OCI-LY7 (cell line): ENCODE data around the gene MARCHF9. TPM values are rescaled to one million over a fixed set of nuclear protein-coding genes. Genes with fewer than 3 reads are reported as not detected.

ENCODE experiments used
- BruUV-seq: library from RNA; stranded (reverse); fragments of 400-500 nt; replicated peaks from 2 replicates; lab custom pipeline; 2021; lab: Mats Ljungman, UMichigan
- CTCF ChIA-PET: fragments of 300-600 bp; sonication (Branson Sonifier 250); formaldehyde crosslinking; loops from one replicate; lab custom pipeline; 2022; ENCODE audit warnings: antibody characterized with exemption; ENCODE audit not compliant: unreplicated experiment; lab: Charles Lee
- POLR2A ChIA-PET: fragments of 300-600 bp; sonication (Branson Sonifier 250); formaldehyde crosslinking; loops from one replicate; lab custom pipeline; 2022; ENCODE audit warnings: antibody characterized with exemption; lab: Charles Lee
- DNase-seq: peaks from one replicate; pipeline ENCODE4 v3.0.0-alpha.2; 2015; ENCODE audit warnings: low spot score
- H2AFZ ChIP-seq: fragments of 200-600 bp; sonication (generic), shearing (Covaris generic); 2 replicates; pipeline ENCODE4 v1.6.1; 2014; ENCODE audit warnings: mild to moderate bottlenecking, antibody characterized with exemption, low read length, moderate library complexity
- H3K27ac ChIP-seq: fragments of 200-600 bp; sonication (generic); 2 replicates; pipeline ENCODE4 v1.5.1; 2014; ENCODE audit warnings: mixed run types, low read depth, mild to moderate bottlenecking, moderate library complexity, low read length, inconsistent platforms; ENCODE audit not compliant: poor library complexity, severe bottlenecking
- H3K36me3 ChIP-seq: fragments of 200-600 bp; sonication (generic); 2 replicates; pipeline ENCODE4 v1.6.1; 2014; ENCODE audit warnings: mild to moderate bottlenecking, antibody characterized with exemption, low read length, moderate library complexity, mixed read lengths; ENCODE audit not compliant: insufficient read depth
- H3K4me1 ChIP-seq: fragments of 200-600 bp; sonication (generic); 2 replicates; pipeline ENCODE4 v1.5.1; 2014; ENCODE audit warnings: mild to moderate bottlenecking, low read length; ENCODE audit not compliant: insufficient read depth, poor library complexity, severe bottlenecking
- H3K4me2 ChIP-seq: fragments of 200-600 bp; sonication (generic); 2 replicates; pipeline ENCODE4 v1.6.1; 2014; ENCODE audit warnings: mild to moderate bottlenecking, low read length
- H3K4me3 ChIP-seq: fragments of 200-600 bp; sonication (generic); 2 replicates; pipeline ENCODE4 v1.5.1; 2014; ENCODE audit warnings: mild to moderate bottlenecking, low read depth, low read length; ENCODE audit not compliant: poor library complexity, severe bottlenecking
- H3K79me2 ChIP-seq: fragments of 200-600 bp; sonication (generic); 2 replicates; pipeline ENCODE4 v1.6.1; 2016; ENCODE audit warnings: low read depth, mild to moderate bottlenecking, low read length, moderate library complexity, mixed read lengths; ENCODE audit not compliant: insufficient read depth
- H3K9me2 ChIP-seq: fragments of 200-600 bp; sonication (generic); 2 replicates; pipeline ENCODE4 v1.6.1; 2016; ENCODE audit warnings: mild to moderate bottlenecking, low read length, mixed read lengths; ENCODE audit not compliant: insufficient read depth
- H3K9me3 ChIP-seq: fragments of 200-600 bp; sonication (generic); 2 replicates; pipeline ENCODE4 v1.6.1; 2014; ENCODE audit warnings: mild to moderate bottlenecking, mixed run types, low read length, mixed read lengths
- H4K20me1 ChIP-seq: fragments of 200-600 bp; sonication (generic); 2 replicates; pipeline ENCODE4 v1.6.1; 2014; ENCODE audit warnings: mild to moderate bottlenecking, antibody characterized with exemption, low read length, moderate library complexity, mixed read lengths; ENCODE audit not compliant: insufficient read depth
- CTCF ChIP-seq: fragments of 200-600 bp; sonication (generic); conservative IDR thresholded peaks from 2 replicates; pipeline ENCODE4 v1.5.1; 2014; ENCODE audit warnings: mild to moderate bottlenecking, antibody characterized with exemption, low read length, moderate library complexity, mixed read lengths
- EZH2phosphoT487 ChIP-seq: fragments of 200-600 bp; sonication (generic); IDR thresholded peaks from 2 replicates; pipeline ENCODE4 v1.6.1; 2018; ENCODE audit warnings: low read depth, borderline replicate concordance, mild to moderate bottlenecking, mixed run types, antibody characterized with exemption, low read length, moderate library complexity, mixed read lengths
- intact Hi-C: fragments of 100-400 bp; cut with micrococcal nuclease; formaldehyde crosslinking; loops from one replicate; pipeline ENCODE4 v1.10.0; 2022; ENCODE audit not compliant: unreplicated experiment
- total RNA-seq, 2 experiments: library from RNA; depleted of rRNA in 1 of 2; stranded (reverse); fragments of >200 nt in 1 of 2; shearing (Covaris generic) in 1 of 2; gene quantifications; 2 replicates each; pipeline ENCODE4 v1.2.3, GENCODE V29; 2014 to 2022

Gene MARCHF9
- total RNA-seq, 2 experiments from 2014 or later: 29.3 to 46.2 TPM

- intact Hi-C loops: no loop called here
- Histone ChIP-seq H3K36me3 (peaks cover 45% of the 10 kb centered on the region), H2AFZ (no peak overlapping the region)
These were observed 30.6 kb upstream of the MARCHF9 start for GRCh38 chr12:57724003-57724935.

DNA sequence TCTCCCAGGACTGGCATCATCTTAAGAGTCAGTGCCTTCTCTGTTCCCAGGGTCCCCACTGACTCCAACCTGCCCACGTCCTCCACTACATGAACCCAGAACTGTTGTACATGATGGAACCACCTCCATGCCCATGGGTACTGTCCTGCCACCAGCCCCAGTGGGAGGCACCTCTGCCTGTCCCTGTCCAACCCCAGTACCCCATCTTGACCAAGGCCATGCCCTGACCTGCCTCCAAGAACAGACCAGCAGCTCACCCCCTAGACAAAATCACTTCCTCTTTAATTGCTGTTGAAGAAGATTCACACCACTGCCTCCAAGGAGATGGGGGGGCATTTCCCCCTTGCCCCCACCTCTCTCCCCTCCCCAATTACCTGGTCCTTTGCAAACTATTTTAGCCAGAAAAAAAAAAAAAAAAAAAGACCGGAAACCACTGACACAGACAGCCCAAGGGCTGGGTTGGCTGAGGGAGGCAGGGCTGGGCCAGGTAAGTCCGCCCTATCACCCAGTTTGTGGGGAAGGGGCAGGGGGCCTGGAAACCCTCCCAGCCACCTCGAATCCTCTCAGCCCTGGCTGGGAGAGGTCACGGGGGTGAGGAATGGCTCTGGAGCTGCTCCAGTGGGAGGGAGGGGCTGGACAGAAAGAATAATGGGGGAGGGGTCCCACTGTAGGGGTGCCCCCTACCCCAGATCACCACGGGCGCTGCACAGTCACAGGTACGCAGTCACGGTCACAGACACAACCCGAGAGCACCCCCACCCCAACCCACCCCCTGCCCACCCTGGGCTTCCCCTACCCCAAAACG, 29.8 kb upstream of the MARCHF9 start:
- Histone ChIP-seq H3K9me2 (no peaks in the 10 kb centered on the region), H3K36me3 (peaks cover 45% of the 10 kb centered on the region), H3K27ac (peak overlapping the region; percentile 30), H3K4me1 (peaks cover 8% of the 10 kb centered on the region), H3K79me2 (no peaks in the 10 kb centered on the region), H3K4me2 (no peak overlapping the region; the same call in 1 of the 2 replicates), H3K4me3 (no peak overlapping the region), H4K20me1 (no peaks in the 10 kb centered on the region), H3K9me3 (no peaks in the 10 kb centered on the region), H2AFZ (no peak overlapping the region)
- TSS peak; percentile 68 for BruUV-seq
- TF ChIP-seq CTCF: no peak
- TF ChIP-seq EZH2phosphoT487: no peak
- intact Hi-C loops: no loop called here
- CTCF ChIA-PET: no interaction called here
- POLR2A ChIA-PET: no interaction called here
- peak; percentile 61 for DNase-seq

More at GRCh38 chr12:57724003-57724935, 30.6 kb upstream of the MARCHF9 start:
- H3K9me3 ChIP-seq: no peaks in the 10 kb centered on the region
- TF ChIP-seq CTCF: no peak
- no peak overlapping the region for H3K4me3 ChIP-seq
- H3K79me2 ChIP-seq: no peaks in the 10 kb centered on the region
- H3K4me2 ChIP-seq: no peak overlapping the region
- BruUV-seq: no TSS peak
- peak overlapping the region; percentile 30 for H3K27ac ChIP-seq
- H3K4me1 ChIP-seq: peaks cover 8% of the 10 kb centered on the region
- POLR2A ChIA-PET: no interaction called here
- CTCF ChIA-PET: no interaction called here
- no peaks in the 10 kb centered on the region for H3K9me2 ChIP-seq
- no peaks in the 10 kb centered on the region for H4K20me1 ChIP-seq
- DNase-seq: no peak
